Stimulated activated CD8-positive, alpha-beta memory T cell treated with anti-CD3 and anti-CD28 coated beads, Interleukin-4, amount 100 ng/mL, for 48 hours (primary cell): ENCODE results near the gene TBC1D22A.

Source experiments
- DNase-seq: peaks from one replicate; pipeline ENCODE4 v3.0.0-alpha.2; 2020

TBC1D22A gene

GRCh38 chr22:47005506-47006408 is 243.3 kb downstream of the TBC1D22A start:
- no peak for DNase-seq

DNA sequence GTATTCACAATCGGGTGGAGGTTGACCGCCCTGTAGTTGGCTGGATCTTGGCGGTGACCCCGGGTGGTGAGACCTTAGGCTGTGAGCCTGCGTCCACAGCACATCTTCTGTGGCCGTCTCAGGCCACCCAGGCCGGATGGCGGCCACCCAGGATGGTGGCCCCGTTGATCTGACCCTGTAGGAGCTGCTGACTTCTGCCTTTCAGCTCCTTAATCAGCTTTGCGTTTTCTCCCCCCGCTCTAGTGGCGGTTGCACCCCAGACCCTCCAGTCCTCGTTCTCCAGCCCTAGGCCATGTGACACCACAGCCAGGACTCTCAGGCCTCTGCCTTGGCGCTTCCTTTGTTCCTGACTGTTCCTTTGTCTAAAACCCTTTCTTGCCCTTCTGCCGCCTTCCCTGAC is 244.0 kb downstream of the TBC1D22A start:
- DNase-seq = no peak

GRCh38 chr22:47006869-47007268 is 244.4 kb downstream of the TBC1D22A start:
- DNase-seq = no peak

DNA sequence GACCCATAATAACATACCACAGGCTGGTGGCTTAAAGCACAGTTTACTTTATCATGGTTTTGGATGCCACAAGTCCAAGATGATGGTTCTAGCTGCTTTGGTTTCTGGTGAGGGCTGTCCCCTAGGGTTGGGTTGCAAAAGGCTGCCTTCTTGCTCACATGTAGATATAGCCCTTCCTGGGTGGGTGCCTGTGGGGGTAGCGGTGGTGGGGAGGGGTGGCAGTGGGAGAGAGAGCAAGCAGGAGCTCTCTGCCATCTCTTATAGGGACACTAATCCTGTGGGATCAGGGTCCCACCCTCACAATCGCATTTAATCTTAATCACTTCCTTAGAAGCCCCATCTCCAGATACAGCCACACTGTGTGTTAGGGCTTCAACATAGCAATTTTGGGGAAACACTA is 245.0 kb downstream of the TBC1D22A start:
- DNase-seq = no peak

GRCh38 chr22:47008208-47008885 is 245.9 kb downstream of the TBC1D22A start:
- DNase-seq = no peak

DNA sequence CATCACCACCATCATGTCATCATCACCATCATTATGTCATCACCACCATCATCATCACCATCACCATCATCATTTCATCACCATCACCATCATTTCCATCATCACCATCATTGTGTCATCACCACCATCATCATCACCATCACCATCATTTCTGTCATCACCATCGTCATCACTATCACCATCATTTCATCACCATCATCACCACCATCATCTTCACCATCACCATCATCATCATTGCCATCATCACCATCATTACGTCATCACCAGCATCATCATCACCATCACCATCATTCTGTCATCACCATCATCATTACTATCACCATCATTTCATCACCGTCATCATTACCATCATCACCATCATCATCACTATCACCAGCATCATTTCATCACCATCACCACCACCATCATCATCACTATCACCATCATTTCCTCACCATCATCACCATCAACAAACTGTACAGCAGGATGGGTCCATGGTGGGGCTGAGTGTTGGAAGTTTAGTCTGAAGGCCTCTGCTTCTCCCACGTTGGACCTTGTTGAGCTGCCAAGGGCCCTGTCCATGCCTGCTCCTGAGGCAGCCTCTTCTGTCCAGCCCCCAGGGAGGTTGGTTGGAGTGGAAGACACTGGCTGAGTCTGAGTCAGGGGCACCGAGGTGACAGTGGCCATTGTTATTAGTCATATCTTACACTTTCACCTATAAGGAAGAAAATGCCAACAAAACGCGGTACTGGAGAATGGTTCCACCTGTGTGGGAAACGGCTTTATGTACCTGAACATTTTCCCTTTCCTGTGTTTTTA is 247.1 kb downstream of the TBC1D22A start:
- DNase-seq = no peak

- no peak for DNase-seq
Observed at GRCh38 chr22:47010211-47010610, 247.8 kb downstream of the TBC1D22A start.

DNA sequence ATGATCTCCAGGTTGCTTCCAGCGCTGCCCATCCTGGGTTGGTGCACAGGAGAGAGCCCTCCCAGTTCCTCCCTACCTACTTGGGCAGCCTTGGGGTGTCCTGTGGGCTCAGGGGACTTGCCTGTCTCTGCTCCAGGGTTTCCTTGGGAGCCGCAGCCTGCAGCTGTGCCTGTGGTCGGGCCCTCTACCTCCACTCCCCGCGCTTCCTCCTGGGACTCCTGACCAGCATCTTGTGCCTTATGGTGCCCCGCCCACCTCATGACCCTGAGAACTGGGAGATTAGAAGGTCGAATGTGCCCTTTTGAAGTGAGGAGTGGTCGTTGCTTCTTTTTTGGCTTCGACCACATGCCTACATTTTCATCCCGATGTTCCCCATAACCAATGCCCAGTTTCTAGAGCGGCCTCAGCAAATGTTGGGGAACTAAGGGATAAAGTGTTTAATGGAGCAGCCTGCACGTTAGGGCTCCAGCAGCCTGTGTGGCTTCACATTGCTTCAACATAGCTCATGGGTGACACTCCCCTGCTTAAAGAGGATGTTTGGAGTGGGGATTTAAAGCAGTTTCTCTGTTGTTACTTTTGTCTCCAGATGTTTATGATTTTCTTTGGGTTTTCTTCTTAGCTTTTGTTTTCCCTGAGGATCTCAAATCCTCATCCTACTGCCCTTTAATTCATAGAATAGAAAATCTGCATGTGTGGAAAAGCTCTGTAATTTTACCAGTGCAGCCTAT is 248.8 kb downstream of the TBC1D22A start:
- no peak for DNase-seq

GRCh38 chr22:47011859-47012258 is 249.4 kb downstream of the TBC1D22A start:
- no peak for DNase-seq

GRCh38 chr22:47012589-47013370 is 250.3 kb downstream of the TBC1D22A start:
- no peak for DNase-seq

DNA sequence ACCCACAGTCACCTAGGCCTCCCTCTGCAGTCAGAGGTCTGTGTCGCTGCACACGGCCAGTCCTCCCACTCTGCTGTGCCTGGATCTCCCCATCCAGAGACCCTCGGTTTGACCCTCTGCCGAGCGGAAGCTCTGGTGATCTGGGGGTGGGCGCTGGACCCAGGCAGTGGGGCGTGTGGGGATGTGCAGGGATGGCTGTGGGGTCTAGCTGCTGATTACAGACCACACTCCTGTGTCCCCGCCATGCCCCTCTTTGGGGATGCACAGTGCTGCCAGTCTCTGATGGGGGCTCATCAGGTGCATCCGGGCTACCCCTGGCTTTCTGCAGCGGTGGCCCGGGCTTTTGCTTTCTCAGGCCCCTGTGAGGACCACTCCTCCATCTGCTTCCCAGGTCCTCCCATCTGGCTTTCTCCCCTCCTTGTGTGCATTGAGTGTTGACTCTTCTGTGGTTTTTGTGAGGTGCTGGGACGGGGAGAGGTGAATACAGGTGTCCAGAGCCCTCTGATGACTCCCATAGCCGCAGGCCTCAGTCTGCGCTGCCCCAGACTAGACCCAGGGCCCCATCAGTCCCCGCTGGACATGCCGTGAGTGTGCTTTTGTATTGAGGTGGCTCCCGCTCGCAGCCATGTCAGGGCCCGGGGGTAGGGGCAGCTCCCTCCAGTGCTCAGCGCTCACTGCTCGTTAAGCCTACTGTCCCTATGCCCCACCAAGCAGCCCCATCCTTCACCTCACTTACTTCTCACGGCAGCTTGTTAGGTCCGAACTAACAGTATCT is 251.6 kb downstream of the TBC1D22A start:
- DNase-seq = no peak

- DNase-seq = no peak
Observed at GRCh38 chr22:47014636-47015345, 252.3 kb downstream of the TBC1D22A start.

DNA sequence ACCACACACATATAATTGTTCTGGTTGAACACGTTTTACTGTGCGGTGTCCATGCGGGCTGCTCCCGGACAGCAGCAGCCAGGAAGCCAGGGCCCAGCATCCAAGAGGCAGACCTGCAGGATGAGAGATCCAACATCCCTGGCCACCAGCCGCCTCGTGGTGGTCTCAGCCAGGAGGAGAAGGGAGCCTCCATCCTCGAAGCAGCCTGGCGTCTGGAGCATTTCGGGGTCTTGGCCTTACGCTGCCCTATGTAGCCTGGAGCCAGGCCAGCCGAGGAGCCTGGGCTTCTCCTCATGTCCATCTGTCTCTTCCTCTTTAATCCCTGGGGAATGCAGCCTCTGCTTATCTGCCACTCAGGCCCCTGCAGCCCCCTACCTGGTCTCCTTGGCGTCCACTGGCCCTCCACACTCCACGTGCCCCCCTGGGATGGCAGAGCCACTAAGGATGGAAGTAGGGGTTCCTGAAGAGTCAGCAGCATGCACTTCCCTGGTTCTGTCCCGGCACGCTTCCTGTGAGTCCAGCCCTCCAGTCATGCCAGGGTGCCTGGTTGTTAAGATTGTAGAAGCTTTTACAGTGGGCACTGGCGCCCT is 253.2 kb downstream of the TBC1D22A start:
- no peak for DNase-seq

DNA sequence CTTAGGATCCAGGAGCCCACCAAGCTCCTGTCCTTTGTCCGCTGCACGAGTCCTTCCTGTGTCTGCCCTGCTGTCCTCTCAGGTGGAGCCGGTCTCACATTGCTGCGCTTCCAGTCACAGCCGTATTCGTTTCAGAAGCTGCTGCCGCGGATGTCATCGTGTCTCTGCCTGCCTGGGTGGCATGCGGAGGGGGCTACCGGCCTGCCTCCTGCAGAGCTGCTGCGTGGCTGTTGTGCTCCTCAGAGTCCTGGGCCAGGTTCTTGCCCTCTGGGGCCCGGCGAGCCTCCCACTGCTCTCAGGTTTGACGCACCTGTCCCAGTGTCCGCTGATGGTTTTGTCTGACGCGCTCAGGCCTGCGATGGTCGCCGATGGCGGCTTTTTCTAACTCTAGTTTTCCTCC is 254.2 kb downstream of the TBC1D22A start:
- DNase-seq = no peak

- DNase-seq = no peak
Observed at GRCh38 chr22:47017245-47017644, 254.8 kb downstream of the TBC1D22A start.

DNA sequence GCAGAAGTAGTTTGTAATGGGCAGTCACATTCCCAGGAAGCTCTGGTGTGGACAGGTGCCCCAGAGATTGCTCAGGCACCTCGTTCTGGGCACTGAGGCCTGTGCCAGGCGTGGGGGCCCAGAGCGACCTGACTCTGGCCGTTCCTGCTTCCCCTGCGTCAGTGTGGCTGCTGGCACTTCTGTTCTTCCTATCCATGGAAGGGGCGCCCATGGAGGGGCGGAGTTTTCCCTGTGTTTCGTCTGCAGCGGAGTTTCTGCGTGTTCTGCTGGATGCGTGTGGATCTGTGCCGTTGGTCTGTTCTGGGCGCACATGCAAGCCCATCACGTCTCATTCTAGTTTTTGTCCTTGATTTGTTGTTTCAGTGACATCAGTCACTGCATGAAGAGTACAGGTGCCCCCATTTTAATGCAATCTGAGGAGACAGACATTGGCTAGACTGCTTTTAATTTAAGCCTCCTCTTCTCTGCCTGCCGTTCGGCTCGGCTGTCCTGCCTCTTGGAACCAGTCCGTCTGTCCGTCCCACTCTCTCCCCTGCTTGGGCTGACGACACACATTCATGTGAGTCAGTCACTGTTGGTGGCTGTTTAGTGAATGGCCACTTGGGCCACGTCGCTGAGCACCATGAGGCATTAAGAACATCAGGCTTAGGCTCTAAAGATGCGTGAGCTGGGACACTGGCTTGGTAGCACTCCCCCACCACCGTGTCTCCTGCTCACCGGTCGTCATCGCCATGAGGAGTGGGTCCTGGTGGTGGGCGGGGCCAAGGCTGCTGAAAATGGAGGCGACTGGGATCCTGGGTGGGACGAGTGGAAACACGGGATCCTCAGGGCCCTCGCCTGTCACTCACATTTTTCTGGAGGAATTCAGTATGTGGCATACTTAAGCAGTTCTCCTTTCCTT is 255.8 kb downstream of the TBC1D22A start:
- no peak for DNase-seq

DNA sequence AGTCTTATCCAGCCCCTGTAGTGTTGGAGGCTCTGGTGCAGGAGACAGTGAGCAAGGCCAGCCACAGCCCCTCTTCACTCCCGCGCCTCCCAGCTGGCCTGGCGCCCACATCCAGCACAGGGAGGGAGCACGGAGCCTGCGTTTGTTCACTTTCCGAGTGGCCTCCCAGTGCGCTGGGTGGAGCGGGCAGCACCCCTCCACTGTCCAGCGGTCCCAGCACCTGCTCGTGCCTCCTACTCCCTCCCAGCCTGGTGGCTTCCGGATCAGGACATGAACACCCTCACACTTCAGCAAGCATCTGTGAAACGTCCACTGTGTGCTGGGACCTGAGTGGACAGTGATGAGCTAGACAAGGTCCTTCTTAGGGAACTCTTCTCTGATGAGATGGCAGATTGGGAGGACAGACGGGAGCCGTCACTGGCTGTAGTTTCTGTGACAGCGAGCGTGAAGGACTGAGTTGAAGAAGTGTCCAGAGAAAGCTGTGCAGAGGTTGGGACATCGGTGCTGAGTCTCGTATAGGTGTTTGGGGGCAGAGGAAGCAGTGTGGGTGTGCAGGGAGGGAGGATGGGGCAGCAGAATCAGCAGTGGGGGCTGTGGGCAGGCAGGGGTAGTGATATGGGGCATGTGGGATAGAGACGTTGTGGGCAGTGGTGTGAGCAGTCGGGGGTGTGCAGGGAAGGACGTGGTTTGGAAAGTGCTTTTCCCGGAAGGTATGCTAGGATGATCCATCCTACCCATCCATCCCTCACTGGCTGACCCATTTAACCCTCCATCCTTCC is 256.8 kb downstream of the TBC1D22A start:
- DNase-seq = no peak

GRCh38 chr22:47020166-47020565 is 257.7 kb downstream of the TBC1D22A start:
- no peak for DNase-seq
